NCI-H1105 (cell line): ENCODE measurements around the gene RAC3.

Source experiments
- DNase-seq: peaks from one replicate; lab custom pipeline; 2025; lab: John Stamatoyannopoulos, UW

The RAC3 gene

DNA sequence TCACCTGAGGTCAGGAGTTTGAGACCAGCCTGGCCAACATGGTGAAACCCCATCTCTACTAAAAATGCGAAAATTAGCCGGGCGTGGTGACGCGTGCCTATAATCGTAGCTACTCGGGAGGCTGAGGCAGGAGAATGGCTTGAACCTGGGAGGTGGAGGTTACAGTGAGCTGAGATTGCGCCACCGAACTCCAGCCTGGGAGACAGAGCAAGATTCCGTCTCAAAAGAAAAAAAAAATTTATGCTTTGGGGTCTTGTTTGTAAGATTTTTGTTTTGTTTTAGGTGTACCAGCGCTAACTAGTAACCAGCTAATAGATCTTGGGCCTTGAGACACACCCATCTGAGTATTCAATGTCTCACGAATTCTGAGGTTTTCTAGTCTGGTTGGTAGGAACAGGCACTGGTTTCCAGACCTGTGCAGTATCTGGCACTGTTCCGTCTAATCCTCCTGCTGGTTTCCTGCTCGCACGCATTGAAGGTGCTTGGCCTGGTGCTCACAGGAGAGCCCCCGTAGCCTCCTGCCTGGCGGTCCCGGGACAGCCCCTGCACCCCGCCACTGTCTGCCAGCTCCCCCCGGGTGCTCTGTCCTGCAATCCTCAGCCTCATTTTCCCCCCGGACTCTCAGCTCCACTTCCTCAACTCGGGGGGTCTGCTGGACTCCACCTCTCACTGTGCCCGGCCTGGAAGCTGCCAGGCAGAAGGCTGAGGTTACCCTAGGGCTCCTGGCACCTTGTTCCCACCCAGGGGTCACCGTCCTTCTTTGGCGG is 44.7 kb downstream of the RAC3 start:
- DNase-seq = no peak

DNA sequence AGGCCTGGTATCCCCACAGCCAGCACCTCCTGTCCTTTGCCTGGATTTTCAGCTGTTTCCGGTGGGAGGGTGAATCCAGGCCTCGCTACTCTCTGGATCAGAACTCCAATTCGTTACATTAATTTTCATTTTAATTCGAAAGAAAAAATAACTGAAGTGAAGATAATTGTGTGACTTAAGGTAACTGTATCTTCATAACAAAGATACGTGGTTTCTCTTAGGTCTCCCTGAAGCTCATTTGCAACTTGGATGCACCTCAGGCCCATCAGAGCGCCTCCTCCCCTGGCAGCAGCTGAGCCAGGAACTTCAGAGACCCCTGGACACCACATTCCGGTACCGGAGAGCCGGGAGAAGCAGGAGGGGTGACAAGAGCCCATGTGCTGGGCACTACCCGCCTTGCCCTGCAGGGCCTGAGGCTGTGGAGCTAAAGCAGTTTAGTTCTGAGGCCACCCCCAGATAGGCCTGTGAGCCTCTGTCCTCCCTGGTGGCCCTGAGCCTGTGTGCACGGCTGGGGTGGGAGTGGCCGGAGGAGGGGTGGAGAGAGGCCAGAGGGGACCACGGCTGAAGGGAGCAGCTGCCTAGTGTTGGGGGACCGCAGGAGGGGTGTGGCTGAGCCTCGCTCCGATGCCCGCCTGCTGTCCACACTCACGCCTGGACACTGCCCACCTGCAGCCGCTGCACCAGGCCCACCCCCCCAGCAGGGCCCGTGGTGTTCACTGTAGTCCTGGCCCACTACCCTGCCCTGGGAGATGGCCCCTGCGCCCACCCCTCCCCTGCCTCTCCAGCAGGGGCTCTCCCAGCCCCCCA is 45.5 kb downstream of the RAC3 start:
- DNase-seq = no peak

DNA sequence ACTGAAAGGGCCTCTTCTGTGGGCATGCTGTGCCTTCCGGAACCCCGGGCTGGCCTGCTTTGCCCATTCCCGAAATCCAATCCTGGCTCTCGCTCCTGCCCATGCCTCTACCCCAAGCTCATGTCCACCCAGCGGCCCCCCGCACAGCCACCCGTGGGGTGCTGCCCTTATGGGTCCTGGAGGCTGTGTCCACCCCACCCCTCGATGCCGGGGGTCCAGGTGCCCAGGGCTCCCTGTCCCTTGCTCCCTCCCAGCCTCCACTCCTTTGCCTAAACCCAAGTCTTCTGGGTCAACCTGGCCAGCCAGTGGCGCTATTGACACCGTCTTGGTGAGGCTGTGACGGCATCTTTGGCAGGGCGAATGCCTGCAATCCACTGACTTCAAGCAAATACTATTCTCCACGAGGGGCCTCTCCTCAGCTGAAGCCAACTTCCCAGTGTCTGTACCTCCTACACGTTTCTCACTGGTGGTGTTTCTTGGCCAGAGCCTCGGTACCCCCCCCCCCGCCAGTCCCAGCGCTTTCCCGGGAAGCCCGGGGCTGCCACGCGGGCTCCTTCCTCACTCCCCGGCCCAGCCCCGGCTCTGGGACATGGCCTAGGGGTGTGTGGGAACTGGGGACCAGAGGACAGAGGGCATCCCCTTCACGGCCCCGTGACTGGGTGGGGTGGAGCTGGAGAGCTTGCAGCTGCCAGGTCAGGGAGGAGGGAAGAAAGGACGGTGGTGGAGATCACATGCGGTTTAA is 46.3 kb downstream of the RAC3 start:
- no peak for DNase-seq

DNA sequence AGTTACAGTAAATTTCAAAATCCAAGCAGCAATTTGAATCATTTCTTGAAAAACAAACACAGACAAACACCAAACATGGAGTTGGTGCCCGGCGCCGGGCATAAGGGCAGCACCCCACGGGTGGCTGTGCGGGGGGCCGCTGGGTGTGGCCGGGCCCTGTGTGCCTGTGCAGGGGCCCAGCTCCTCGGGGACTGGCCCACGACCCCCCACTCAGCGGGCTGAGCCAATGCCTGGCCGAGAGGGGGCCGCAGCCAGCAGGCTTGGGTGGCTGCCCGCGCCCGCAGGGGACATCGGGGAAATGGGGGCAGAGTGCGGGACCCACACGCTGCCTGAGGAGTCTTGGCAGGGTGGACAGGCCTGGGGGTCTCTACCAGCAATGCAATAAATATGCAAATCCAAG is 47.0 kb downstream of the RAC3 start:
- no peak for DNase-seq

DNA sequence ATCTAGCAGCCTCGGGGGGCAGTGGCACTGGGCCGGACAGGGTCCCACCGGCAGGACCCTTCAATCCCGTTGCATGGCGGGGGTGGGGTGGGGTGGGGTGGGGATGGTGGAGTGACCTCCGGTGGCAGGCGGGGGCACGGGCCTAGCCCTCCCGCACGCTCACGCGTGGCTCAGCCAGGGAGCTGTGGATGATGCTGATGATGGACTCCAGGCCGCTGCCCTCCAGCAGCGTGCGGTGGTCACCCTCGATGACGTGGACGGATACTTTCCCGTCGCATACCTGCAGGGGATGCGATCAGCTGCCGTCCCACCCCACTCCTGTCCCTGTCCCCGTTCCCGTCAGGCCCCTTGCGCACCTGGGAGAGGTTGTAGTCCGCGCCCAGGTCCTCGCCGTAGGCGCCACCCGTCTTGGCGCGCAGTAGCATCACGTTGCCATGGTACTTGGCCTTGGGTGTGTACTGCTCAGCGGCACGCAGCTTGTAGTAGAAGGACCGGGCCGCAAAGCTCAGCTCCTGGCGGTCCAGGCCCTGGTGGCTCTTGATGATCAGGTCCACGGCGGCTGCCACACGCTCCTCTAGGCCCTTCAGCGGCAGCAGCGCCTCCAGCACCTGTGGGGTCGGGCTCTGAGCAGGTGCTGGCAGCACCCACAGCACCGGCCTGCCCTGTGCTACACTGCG is 47.7 kb downstream of the RAC3 start:
- DNase-seq = no peak

DNA sequence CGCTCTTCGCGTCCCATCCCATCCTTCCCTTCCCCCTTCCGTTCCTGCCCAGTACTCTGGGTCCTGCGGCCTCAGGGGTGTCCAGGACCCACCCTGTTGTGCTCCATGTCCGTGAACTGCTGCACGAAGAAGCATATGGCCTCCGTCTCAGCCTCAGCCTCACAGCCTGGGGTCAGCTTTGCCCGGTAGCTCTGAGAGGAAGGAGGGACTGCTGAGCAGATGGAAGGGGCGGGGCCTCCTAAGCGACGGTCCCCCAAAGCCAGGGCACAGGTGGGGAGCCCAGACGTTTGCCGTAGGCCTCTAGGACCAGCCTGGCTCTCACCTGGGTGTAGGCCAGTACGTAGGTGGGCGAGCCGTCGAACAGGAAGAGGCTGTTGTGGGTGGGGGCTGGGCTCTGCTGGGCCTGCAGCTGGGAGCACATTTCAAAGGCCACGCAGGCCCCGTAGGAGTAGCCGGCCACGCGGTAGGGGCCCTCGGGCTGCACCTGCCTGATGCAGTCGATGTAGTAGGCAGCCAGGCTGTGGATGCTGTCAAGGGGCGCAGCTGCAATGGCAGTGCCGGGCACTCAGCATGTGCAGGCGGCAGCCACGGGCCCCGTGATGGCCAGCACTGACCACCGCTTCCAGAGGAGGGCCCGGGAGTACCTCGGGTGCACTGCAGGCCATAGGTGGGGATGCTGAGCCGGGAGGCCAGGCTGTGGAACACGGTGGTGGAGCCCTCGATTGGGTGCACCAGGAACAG is 48.7 kb downstream of the RAC3 start:
- DNase-seq = no peak

DNA sequence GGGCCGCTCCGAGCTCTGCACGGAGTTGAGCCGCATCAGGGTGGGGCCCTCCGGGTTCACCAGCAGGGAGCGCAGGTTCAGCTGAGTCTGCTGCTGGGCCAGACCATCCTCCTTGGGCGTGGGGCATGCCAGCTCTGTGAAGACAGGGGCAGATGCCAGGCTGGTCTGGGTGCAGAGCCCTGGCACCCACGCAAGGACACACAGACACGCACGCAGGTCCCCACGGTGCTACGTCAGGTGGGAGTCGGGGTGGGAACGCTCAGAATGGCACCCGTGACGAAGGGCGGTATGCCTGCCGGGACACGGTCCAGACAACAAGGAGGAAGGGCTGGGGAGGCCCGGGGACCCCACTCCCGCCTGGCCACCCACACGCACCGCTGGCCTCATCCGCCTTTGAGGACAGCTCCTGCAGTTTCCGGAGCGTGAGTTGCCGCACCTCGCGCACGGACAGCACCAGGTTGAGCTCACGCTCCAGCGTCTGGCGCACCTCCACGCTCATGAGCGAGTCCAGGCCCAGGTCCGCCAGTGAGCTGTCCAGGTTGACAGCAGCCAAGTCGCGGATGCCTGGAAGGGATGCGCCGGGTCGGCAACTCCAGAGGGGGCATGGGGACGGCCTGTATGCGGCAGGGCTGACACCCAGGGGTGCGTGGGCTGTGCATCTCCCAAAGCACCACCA is 49.4 kb downstream of the RAC3 start:
- DNase-seq = no peak

DNA sequence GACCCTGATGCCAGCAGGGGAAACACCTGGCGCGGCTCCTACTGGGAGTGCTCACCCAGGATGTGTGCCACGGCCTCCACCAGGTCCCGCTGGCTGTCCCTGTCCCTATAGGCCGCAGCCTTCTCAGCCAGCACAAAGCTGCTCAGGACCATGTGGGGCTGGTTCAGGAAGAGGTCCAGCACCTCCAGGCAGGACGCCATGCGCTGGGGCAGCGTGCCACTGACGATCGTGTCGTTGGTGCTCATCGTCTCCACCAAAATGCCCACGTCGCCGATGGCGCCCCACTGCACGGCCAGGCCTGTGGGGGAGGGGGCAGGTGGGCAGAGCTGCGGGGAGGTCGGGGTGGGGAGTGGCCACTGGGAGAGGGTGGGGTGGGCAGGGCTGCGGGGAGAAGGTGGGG is 50.1 kb downstream of the RAC3 start:
- DNase-seq = no peak

DNA sequence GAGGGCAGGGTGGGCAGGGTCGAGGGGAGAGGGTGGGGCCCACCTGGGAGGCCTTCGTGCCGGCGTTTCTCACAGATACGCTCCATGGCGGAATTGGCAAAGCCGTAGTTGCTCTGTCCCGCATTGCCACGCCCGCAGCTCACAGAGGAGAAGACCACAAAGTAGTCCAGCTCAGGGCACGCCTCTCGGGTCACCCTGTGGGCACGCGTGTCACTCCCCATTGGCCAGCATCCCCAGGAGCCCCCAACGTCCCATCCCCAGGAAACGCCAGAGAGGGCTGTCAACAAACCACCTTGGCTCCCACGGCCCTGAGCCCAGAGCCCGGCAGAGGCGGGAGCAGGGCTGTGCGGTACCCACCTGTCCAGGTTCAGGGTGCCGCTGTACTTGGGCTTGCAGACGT is 50.5 kb downstream of the RAC3 start:
- DNase-seq = no peak

DNA sequence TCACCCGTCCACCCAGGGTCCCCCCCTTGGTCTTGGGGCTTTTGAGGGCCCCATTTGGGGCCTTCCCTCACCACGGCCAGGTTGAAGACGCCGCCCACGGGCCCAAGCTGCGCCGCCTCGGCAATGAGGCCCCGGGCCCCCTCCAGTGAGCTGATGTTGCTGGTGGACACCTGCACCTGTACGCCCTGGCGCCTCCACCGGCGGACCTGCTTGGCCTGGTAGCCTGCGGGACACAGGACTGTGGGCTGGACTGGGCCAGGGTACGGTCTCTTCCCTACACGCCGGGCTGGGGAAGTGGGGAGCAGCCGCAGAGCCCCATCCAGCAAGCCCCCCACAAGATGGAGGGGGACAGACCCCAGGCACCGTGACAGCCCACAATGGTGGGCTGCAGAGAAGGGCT is 51.0 kb downstream of the RAC3 start:
- no peak for DNase-seq

DNA sequence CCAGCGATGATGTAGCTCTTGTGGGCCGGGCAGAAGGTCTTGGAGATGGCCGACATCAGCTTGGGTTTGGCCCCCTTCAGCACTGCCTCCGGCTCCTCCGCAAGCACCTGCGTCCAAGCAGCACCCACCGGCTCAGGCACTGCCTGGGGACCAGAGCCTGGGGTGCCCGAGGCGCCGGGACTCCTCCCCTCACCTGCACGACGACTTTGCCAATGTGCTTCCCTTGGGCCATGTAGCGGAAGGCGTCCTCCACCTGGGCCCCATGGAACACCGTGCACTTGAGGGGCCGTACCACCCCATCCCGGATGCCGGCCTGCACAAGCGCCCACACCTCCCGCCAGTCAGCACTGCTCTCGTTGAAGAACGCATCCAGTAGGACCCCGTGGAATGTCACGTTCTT is 51.5 kb downstream of the RAC3 start:
- no peak for DNase-seq
